SK-N-MC (cell line): Measurements from ENCODE around the gene RAB7B.

Experiments
- DNase-seq: peaks from one replicate; pipeline ENCODE4 v3.0.0-alpha.2; 2011; ENCODE audit warnings: low read depth, low spot score
- H3K27ac ChIP-seq: fragments of 200-600 bp; sonication (generic); 2 replicates; pipeline ENCODE4 v1.5.1; 2016; ENCODE audit warnings: mixed run types
- H3K36me3 ChIP-seq: fragments of 200-600 bp; sonication (generic); 2 replicates; pipeline ENCODE4 v1.6.1; 2017; ENCODE audit warnings: antibody characterized with exemption, low read length, mixed read lengths; ENCODE audit not compliant: insufficient read depth
- H3K4me3 ChIP-seq: fragments of 200-600 bp; sonication (generic); 2 replicates; pipeline ENCODE4 v1.5.1; 2016
- H3K9ac ChIP-seq: fragments of 200-600 bp; sonication (generic); 2 replicates; pipeline ENCODE4 v1.8.0; 2017; ENCODE audit warnings: mixed run types, mixed read lengths; ENCODE audit not compliant: insufficient read length
- H3K9me3 ChIP-seq: fragments of 200-600 bp; sonication (generic); 2 replicates; pipeline ENCODE4 v1.6.1; 2017; ENCODE audit warnings: low read depth, mild to moderate bottlenecking, antibody characterized with exemption, low read length, moderate library complexity, mixed read lengths
- EZH2 ChIP-seq: fragments of 200-600 bp; sonication (generic); IDR thresholded peaks from one replicate; pipeline ENCODE4 v1.6.1; 2017; ENCODE audit warnings: antibody characterized with exemption
- FOXP2 ChIP-seq: optimal IDR thresholded peaks from 2 replicates; pipeline ENCODE3; 2011; ENCODE audit warnings: mild to moderate bottlenecking, moderate library complexity; ENCODE audit not compliant: insufficient read depth; ENCODE audit errors: extremely low read length, control extremely low read depth
- POLR2AphosphoS5 ChIP-seq: IDR thresholded peaks from 2 replicates; pipeline ENCODE4 v1.6.1; 2012; ENCODE audit warnings: mild to moderate bottlenecking, low read depth, low read length, borderline replicate concordance

The RAB7B gene

GRCh38 chr1:205967554-205968335, 35.5 kb downstream of the RAB7B start:
- DNase-seq, result no peak
- no peak overlapping the region for H3K4me3 ChIP-seq
- no peak overlapping the region for H3K9ac ChIP-seq
- H3K9me3 ChIP-seq, result no peaks in the 10 kb centered on the region
- no peak overlapping the region for H3K27ac ChIP-seq
- no peak for TF ChIP-seq POLR2AphosphoS5
- H3K36me3 ChIP-seq, result no peaks in the 10 kb centered on the region

- no peaks in the 10 kb centered on the region for H3K36me3 ChIP-seq
- no peak for DNase-seq
- H3K9me3 ChIP-seq, result no peaks in the 10 kb centered on the region
- no peak overlapping the region for H3K9ac ChIP-seq
- no peak overlapping the region for H3K4me3 ChIP-seq
- H3K27ac ChIP-seq, result no peak overlapping the region
- TF ChIP-seq EZH2 (no peak), POLR2AphosphoS5 (no peak), FOXP2 (no peak)
Observed at GRCh38 chr1:205965036-205965884, 37.9 kb downstream of the RAB7B start.

GRCh38 chr1:205963352-205964155, 39.6 kb downstream of the RAB7B start:
- no peaks in the 10 kb centered on the region for H3K36me3 ChIP-seq
- no peak for TF ChIP-seq FOXP2
- TF ChIP-seq POLR2AphosphoS5, result no peak
- TF ChIP-seq EZH2, result no peak
- H3K9ac ChIP-seq, result no peak overlapping the region
- no peaks in the 10 kb centered on the region for H3K9me3 ChIP-seq
- DNase-seq, result no peak
- no peak overlapping the region for H3K27ac ChIP-seq
- no peak overlapping the region for H3K4me3 ChIP-seq

GRCh38 chr1:205962821-205963221, 40.4 kb downstream of the RAB7B start:
- H3K9ac ChIP-seq, result no peak overlapping the region
- no peaks in the 10 kb centered on the region for H3K36me3 ChIP-seq
- H3K4me3 ChIP-seq, result no peak overlapping the region
- no peak for TF ChIP-seq POLR2AphosphoS5
- DNase-seq, result no peak
- no peak overlapping the region for H3K27ac ChIP-seq
- H3K9me3 ChIP-seq, result no peaks in the 10 kb centered on the region

GRCh38 chr1:205961991-205962820, 41.0 kb downstream of the RAB7B start:
- no peak for DNase-seq
- H3K9ac ChIP-seq, result no peak overlapping the region

GRCh38 chr1:205961405-205961804, 41.8 kb downstream of the RAB7B start:
- Histone ChIP-seq H3K4me3 (no peak overlapping the region), H3K36me3 (no peaks in the 10 kb centered on the region), H3K27ac (no peak overlapping the region), H3K9me3 (no peaks in the 10 kb centered on the region), H3K9ac (no peak overlapping the region)
- TF ChIP-seq FOXP2, result no peak
- TF ChIP-seq POLR2AphosphoS5, result no peak
- TF ChIP-seq EZH2, result no peak
- DNase-seq, result no peak

More at GRCh38 chr1:205961991-205962820, 41.0 kb downstream of the RAB7B start:
- Histone ChIP-seq H3K27ac (no peak overlapping the region), H3K4me3 (no peak overlapping the region), H3K9me3 (no peaks in the 10 kb centered on the region), H3K36me3 (no peaks in the 10 kb centered on the region)
- TF ChIP-seq FOXP2 (no peak), POLR2AphosphoS5 (no peak), EZH2 (no peak)

- no peaks in the 10 kb centered on the region for H3K9me3 ChIP-seq
- no peak overlapping the region for H3K4me3 ChIP-seq
- no peak for TF ChIP-seq POLR2AphosphoS5
- no peak for TF ChIP-seq FOXP2
- no peak for TF ChIP-seq EZH2
Observed at GRCh38 chr1:205959789-205960188, 43.4 kb downstream of the RAB7B start.

GRCh38 chr1:205955499-205955898, 47.7 kb downstream of the RAB7B start:
- Histone ChIP-seq H3K9me3 (no peaks in the 10 kb centered on the region), H3K27ac (no peak overlapping the region), H3K4me3 (no peak overlapping the region), H3K36me3 (no peaks in the 10 kb centered on the region), H3K9ac (no peak overlapping the region)
- TF ChIP-seq POLR2AphosphoS5 (no peak), EZH2 (no peak), FOXP2 (no peak)
- no peak for DNase-seq

More at GRCh38 chr1:205959789-205960188, 43.4 kb downstream of the RAB7B start:
- no peak for DNase-seq
- Histone ChIP-seq H3K36me3 (no peaks in the 10 kb centered on the region), H3K9ac (no peak overlapping the region), H3K27ac (no peak overlapping the region)
